Left hindlimb (tissue), 1 donor: ENCODE measurements around the gene PHETA1.
"Not testable (repeated sequence)": the region's sequence is repeated elsewhere in the genome, so short reads cannot be mapped to it uniquely, and the experiment has no call there.

Source experiments
- DNase-seq: peaks from one replicate; pipeline ENCODE4 v3.0.0-alpha.2; 2018

The PHETA1 gene

GRCh38 chr12:111405149-111405858 is 36.4 kb upstream of the PHETA1 start:
- peak; percentile 91 for DNase-seq

- DNase-seq: peak; percentile 61
Observed at GRCh38 chr12:111404362-111405148, 35.7 kb upstream of the PHETA1 start.

GRCh38 chr12:111402490-111402824 is 33.6 kb upstream of the PHETA1 start:
- DNase-seq: not testable (repeated sequence)

GRCh38 chr12:111401167-111401605 is 32.3 kb upstream of the PHETA1 start:
- DNase-seq: no peak

- DNase-seq: not testable (repeated sequence)
Observed at GRCh38 chr12:111399741-111400404, 31.0 kb upstream of the PHETA1 start.

GRCh38 chr12:111398530-111398929 is 29.6 kb upstream of the PHETA1 start:
- DNase-seq: no peak

GRCh38 chr12:111396726-111397445 is 28.0 kb upstream of the PHETA1 start:
- DNase-seq: peak; percentile 84

GRCh38 chr12:111396271-111396670 is 27.4 kb upstream of the PHETA1 start:
- not testable (repeated sequence) for DNase-seq

GRCh38 chr12:111395336-111396187 is 26.7 kb upstream of the PHETA1 start:
- no peak for DNase-seq

- no peak for DNase-seq
Observed at GRCh38 chr12:111394480-111394879, 25.6 kb upstream of the PHETA1 start.

- no peak for DNase-seq
Observed at GRCh38 chr12:111393700-111394300, 24.9 kb upstream of the PHETA1 start.

GRCh38 chr12:111390910-111391309 is 22.0 kb upstream of the PHETA1 start:
- peak; percentile 16 for DNase-seq

GRCh38 chr12:111389635-111390034 is 20.7 kb upstream of the PHETA1 start:
- DNase-seq: peak; percentile 16

- DNase-seq: no peak
Observed at GRCh38 chr12:111387747-111388323, 18.9 kb upstream of the PHETA1 start.

GRCh38 chr12:111386885-111387284 is 18.0 kb upstream of the PHETA1 start:
- DNase-seq: no peak

- DNase-seq: no peak
Observed at GRCh38 chr12:111384596-111384995, 15.7 kb upstream of the PHETA1 start.

- no peak for DNase-seq
Observed at GRCh38 chr12:111379942-111380554, 11.2 kb upstream of the PHETA1 start.

- no peak for DNase-seq
Observed at GRCh38 chr12:111377440-111377839, 8.5 kb upstream of the PHETA1 start.

GRCh38 chr12:111373231-111373630 is 4.3 kb upstream of the PHETA1 start:
- DNase-seq: not testable (repeated sequence)

GRCh38 chr12:111369496-111370220 is 763 bp upstream of the PHETA1 start:
- DNase-seq: no peak
